Type B pancreatic cell (in vitro differentiated cells): ENCODE data around the gene ATP9A. TPM values are rescaled to one million over a fixed set of nuclear protein-coding genes. Genes with fewer than 3 reads are reported as not detected.

Experiments
- DNase-seq: peaks from one replicate; pipeline ENCODE4 v3.0.0; 2021; ENCODE audit warnings: mixed read lengths; ENCODE audit not compliant: unreplicated experiment; ENCODE audit errors: extremely low spot score
- H3K27ac Mint-ChIP-seq: 2 replicates; pipeline ENCODE4 v1.8.0; 2021; ENCODE audit warnings: mild to moderate bottlenecking, mixed read lengths
- H3K27me3 Mint-ChIP-seq: 2 replicates; pipeline ENCODE4 v1.8.0; 2021; ENCODE audit warnings: mixed read lengths
- H3K36me3 Mint-ChIP-seq: 2 replicates; pipeline ENCODE4 v1.8.0; 2021; ENCODE audit warnings: mixed read lengths
- H3K4me1 Mint-ChIP-seq: one replicate; pipeline ENCODE4 v1.8.0; 2021; ENCODE audit warnings: mixed read lengths; ENCODE audit not compliant: unreplicated experiment
- H3K4me3 Mint-ChIP-seq: 2 replicates; pipeline ENCODE4 v1.8.0; 2021; ENCODE audit warnings: mild to moderate bottlenecking, mixed read lengths
- H3K9me3 Mint-ChIP-seq: 2 replicates; pipeline ENCODE4 v1.8.0; 2021; ENCODE audit warnings: mixed read lengths
- total RNA-seq: library from RNA; stranded (reverse); gene quantifications from 2 replicates; pipeline ENCODE4 v1.2.1, GENCODE V29; 2021; ENCODE audit warnings: low replicate concordance
- TF ChIP-seq, protein P1 (sequence below): fragments of 200-600 bp; sonication (generic); conservative IDR thresholded peaks from 2 replicates; pipeline ENCODE4 v1.5.0; 2021; ENCODE audit warnings: antibody characterized with exemption, mild to moderate bottlenecking

The ATP9A gene
- total RNA-seq, 1 donor from 2014 or later = 55.8 TPM

GRCh38 chr20:51577432-51578144 is 190.6 kb downstream of the ATP9A start:
- Mint-ChIP-seq H3K36me3 (no peaks in the 10 kb centered on the region), H3K27ac (no peak overlapping the region), H3K4me1 (no peaks in the 10 kb centered on the region), H3K27me3 (no peaks in the 10 kb centered on the region), H3K9me3 (no peaks in the 10 kb centered on the region), H3K4me3 (no peak overlapping the region)
- no peak for DNase-seq
- TF ChIP-seq, protein P1, sequence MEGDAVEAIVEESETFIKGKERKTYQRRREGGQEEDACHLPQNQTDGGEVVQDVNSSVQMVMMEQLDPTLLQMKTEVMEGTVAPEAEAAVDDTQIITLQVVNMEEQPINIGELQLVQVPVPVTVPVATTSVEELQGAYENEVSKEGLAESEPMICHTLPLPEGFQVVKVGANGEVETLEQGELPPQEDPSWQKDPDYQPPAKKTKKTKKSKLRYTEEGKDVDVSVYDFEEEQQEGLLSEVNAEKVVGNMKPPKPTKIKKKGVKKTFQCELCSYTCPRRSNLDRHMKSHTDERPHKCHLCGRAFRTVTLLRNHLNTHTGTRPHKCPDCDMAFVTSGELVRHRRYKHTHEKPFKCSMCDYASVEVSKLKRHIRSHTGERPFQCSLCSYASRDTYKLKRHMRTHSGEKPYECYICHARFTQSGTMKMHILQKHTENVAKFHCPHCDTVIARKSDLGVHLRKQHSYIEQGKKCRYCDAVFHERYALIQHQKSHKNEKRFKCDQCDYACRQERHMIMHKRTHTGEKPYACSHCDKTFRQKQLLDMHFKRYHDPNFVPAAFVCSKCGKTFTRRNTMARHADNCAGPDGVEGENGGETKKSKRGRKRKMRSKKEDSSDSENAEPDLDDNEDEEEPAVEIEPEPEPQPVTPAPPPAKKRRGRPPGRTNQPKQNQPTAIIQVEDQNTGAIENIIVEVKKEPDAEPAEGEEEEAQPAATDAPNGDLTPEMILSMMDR = no peak

GRCh38 chr20:51575486-51575885 is 192.7 kb downstream of the ATP9A start:
- DNase-seq = no peak
- H3K9me3 Mint-ChIP-seq = no peaks in the 10 kb centered on the region
- no peaks in the 10 kb centered on the region for H3K4me1 Mint-ChIP-seq
- TF ChIP-seq, protein P1 = no peak
- H3K4me3 Mint-ChIP-seq = no peak overlapping the region
- no peaks in the 10 kb centered on the region for H3K36me3 Mint-ChIP-seq
- H3K27ac Mint-ChIP-seq = no peak overlapping the region
- peaks cover 3% of the 10 kb centered on the region for H3K27me3 Mint-ChIP-seq

GRCh38 chr20:51574248-51575033 is 193.7 kb downstream of the ATP9A start:
- TF ChIP-seq, protein P1 = no peak
- H3K9me3 Mint-ChIP-seq = no peaks in the 10 kb centered on the region
- no peak for DNase-seq
- H3K27ac Mint-ChIP-seq = no peak overlapping the region
- peaks cover 8% of the 10 kb centered on the region for H3K27me3 Mint-ChIP-seq
- no peaks in the 10 kb centered on the region for H3K4me1 Mint-ChIP-seq
- H3K36me3 Mint-ChIP-seq = no peaks in the 10 kb centered on the region
- no peak overlapping the region for H3K4me3 Mint-ChIP-seq

DNA sequence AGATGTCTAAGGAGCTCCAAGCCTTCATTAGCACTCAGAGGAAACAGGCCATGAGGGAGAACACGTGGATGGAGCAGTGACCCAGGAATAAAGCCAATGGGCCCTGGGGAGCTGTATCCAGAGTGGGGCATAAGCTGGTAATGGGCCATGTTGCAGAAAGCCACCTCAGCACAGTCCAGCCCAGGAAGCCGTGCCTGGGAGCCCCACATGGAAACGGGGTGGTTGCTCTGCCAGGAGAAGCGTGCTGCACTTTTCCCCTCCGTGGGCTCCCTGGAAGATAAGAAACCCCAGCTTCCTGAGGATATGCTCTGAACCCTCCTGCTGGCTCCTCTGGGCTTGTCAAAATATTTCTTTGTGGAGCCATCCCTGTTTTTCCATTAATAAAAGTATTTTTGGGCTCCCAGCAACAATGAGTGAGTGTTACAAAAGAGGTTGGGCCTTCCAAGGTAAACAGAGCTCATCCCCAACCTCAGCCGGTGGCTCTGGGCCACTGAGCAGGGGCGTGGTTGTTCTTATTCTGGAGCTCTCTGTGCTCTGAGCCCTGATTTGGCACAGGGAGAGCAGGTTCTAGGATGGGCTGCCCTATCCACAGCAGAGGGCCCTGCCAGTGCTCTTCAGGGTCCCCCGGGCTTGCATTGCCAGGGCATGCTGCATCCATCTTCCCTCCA is 194.5 kb downstream of the ATP9A start:
- no peaks in the 10 kb centered on the region for H3K4me1 Mint-ChIP-seq
- H3K27ac Mint-ChIP-seq = no peak overlapping the region
- peaks cover 14% of the 10 kb centered on the region for H3K27me3 Mint-ChIP-seq
- H3K9me3 Mint-ChIP-seq = no peaks in the 10 kb centered on the region
- H3K4me3 Mint-ChIP-seq = no peak overlapping the region
- TF ChIP-seq, protein P1 = no peak
- no peaks in the 10 kb centered on the region for H3K36me3 Mint-ChIP-seq
- DNase-seq = no peak

GRCh38 chr20:51571460-51571794 is 196.8 kb downstream of the ATP9A start:
- no peaks in the 10 kb centered on the region for H3K9me3 Mint-ChIP-seq
- peaks cover 25% of the 10 kb centered on the region for H3K27me3 Mint-ChIP-seq
- H3K36me3 Mint-ChIP-seq = no peaks in the 10 kb centered on the region
- no peak overlapping the region for H3K27ac Mint-ChIP-seq
- TF ChIP-seq, protein P1 = no peak
- DNase-seq = no peak
- H3K4me1 Mint-ChIP-seq = no peaks in the 10 kb centered on the region
- no peak overlapping the region for H3K4me3 Mint-ChIP-seq
